ENCODE results near the gene F5. TPM values are rescaled to one million over a fixed set of nuclear protein-coding genes. Genes with fewer than 3 reads are reported as not detected.

The F5 gene
- total and polyA plus RNA-seq, 9 of the 15 experiments (the other 6 are each of a cell fraction or from before 2014, with no cell fraction given) = 0.03 to 0.13 TPM; not detected in 7

DNA sequence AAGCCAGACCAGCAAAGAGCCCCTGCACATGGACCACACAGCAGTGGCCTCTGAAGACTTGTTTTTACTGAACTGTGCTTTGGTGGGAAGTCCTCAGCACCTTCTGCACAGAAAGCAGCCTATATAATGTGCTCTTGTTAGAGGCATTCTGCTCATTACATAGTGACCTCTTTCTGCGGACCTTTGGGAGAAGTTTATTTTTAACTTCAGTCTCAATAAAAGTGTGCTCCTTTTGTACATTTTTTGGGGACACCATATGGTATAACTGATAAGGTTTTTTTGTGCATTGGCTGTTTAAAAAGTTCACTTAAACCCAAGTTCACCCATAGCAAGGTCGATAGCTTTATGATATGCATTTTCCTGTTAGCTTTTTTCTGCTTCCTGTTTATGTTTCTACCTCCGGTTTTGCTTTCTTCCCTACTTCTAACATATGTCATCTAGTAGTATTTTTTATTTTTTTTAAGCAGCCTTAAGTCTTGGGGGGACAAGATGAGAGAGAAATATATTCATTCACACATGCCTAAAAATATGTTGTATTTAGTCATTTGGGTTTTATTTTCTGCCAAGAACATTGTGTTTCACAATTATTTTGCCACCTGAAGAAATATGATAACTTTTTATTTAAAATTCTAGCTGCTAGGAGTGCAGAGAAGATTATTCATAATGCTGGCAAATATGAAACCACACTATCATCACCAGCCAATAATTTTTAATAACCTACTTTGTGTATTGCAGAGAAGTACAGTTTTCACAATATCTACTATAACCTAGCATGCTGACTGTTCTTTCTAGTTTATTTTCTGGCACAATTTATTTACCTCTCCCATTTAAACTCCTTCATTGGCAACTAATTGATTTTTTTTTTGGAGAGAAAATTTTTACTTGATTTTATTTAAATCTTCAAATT, 77.6 kb downstream of the F5 start (continued):
- TF ChIP-seq NR4A1 (CRISPR knock-in tag; IDR thresholded peaks at IDR 0.05) = no peak
- no peak for TF ChIP-seq NR4A1 (tag; IDR thresholded peaks at IDR 0.05)
- TF ChIP-seq SMARCA4 (IDR thresholded peaks at IDR 0.05) = peak; percentile 79
- TF ChIP-seq TBL1XR1 (IDR thresholded peaks at IDR 0.05; ENCODE audit: low read length in 2 of 2) = peak in 1 of 2 experiments; percentile 56; a peak in 1 of 4 replicates
- TF ChIP-seq SMAD3 (CRISPR knock-in tag; conservative IDR thresholded peaks at IDR 0.05) = no peak
- TF ChIP-seq NR2C2 (CRISPR knock-in tag; IDR thresholded peaks at IDR 0.05) = no peak
- 0 out of 2 replicates have a peak, but pooled peaks have one; percentile 26 for TF ChIP-seq NR2C2 (tag; IDR thresholded peaks at IDR 0.05)
- TF ChIP-seq JUND (IDR thresholded peaks at IDR 0.05; ENCODE audit: borderline replicate concordance, low read depth, low read length) = no peak
- TF ChIP-seq JUND (tag; IDR thresholded peaks at IDR 0.05; ENCODE audit: borderline replicate concordance, low read depth, low read length) = peak; percentile 53; the same call in 1 of the 3 replicates
- TF ChIP-seq MEF2D (tag; conservative IDR thresholded peaks at IDR 0.05; ENCODE audit: low read depth) = peak; percentile 87
- TF ChIP-seq, protein P1, sequence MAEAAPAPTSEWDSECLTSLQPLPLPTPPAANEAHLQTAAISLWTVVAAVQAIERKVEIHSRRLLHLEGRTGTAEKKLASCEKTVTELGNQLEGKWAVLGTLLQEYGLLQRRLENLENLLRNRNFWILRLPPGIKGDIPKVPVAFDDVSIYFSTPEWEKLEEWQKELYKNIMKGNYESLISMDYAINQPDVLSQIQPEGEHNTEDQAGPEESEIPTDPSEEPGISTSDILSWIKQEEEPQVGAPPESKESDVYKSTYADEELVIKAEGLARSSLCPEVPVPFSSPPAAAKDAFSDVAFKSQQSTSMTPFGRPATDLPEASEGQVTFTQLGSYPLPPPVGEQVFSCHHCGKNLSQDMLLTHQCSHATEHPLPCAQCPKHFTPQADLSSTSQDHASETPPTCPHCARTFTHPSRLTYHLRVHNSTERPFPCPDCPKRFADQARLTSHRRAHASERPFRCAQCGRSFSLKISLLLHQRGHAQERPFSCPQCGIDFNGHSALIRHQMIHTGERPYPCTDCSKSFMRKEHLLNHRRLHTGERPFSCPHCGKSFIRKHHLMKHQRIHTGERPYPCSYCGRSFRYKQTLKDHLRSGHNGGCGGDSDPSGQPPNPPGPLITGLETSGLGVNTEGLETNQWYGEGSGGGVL (CRISPR knock-in tag; IDR thresholded peaks at IDR 0.05) = no peak
- 0 out of 2 replicates have a peak, but pooled peaks have one; percentile 40 for TF ChIP-seq ZNF134 (CRISPR knock-in tag; conservative IDR thresholded peaks at IDR 0.05)
- peak; percentile 39; the same call in 1 of the 2 replicates for TF ChIP-seq L3MBTL2 (IDR thresholded peaks at IDR 0.05)
- 0 out of 2 replicates have a peak, but pooled peaks have one; percentile 22 for TF ChIP-seq NR2C1 (IDR thresholded peaks at IDR 0.05)
- peak; percentile 28; the same call in 1 of the 2 replicates for TF ChIP-seq NR2C1 (tag; IDR thresholded peaks at IDR 0.05)
- peak; percentile 51; the same call in 1 of the 2 replicates for TF ChIP-seq BRD4 (IDR thresholded peaks at IDR 0.05)
- TF ChIP-seq ID3 (CRISPR knock-in tag; IDR thresholded peaks at IDR 0.05) = no peak
- TF ChIP-seq ID3 (tag; IDR thresholded peaks at IDR 0.05) = 0 out of 2 replicates have a peak, but pooled peaks have one; percentile 24
- TF ChIP-seq RBBP5 (IDR thresholded peaks at IDR 0.05; ENCODE audit: borderline replicate concordance, insufficient read depth, low read length, poor library complexity, severe bottlenecking) = peak; percentile 65
- TF ChIP-seq GTF2E2 (tag; IDR thresholded peaks at IDR 0.05) = peak; percentile 64; the same call in 1 of the 2 replicates
- TF ChIP-seq BRD9 (IDR thresholded peaks at IDR 0.05; ENCODE audit: low read depth, partially characterized antibody) = peak; percentile 46
- TF ChIP-seq MTA2 (IDR thresholded peaks at IDR 0.05; ENCODE audit: low read depth) = peak; percentile 49; the same call in 1 of the 2 replicates
- TF ChIP-seq E2F3 (CRISPR knock-in tag; IDR thresholded peaks at IDR 0.05) = no peak
- peak; percentile 87 for TF ChIP-seq ZNF512 (tag; IDR thresholded peaks at IDR 0.05)
- TF ChIP-seq ZNF384 (IDR thresholded peaks at IDR 0.05; ENCODE audit: low read depth, low read length) = peak; percentile 35; the same call in 1 of the 2 replicates
- peak; percentile 44; the same call in 1 of the 2 replicates for TF ChIP-seq SOX6 (IDR thresholded peaks at IDR 0.05)
